Measurements from ENCODE around the gene AURKAIP1. TPM values are rescaled to one million over a fixed set of nuclear protein-coding genes. Genes with fewer than 3 reads are reported as not detected.

The AURKAIP1 gene
- polyA plus RNA-seq, 1 donor = 69.3 TPM

GRCh38 chr1:1347663-1348419 lies 27.2 kb downstream of the AURKAIP1 start:
- no peak for DNase-seq (ENCODE audit: low read depth)

- DNase-seq (ENCODE audit: low read depth) = no peak
Measured at GRCh38 chr1:1347026-1347595, 27.9 kb downstream of the AURKAIP1 start.

GRCh38 chr1:1346501-1346890 lies 28.5 kb downstream of the AURKAIP1 start:
- no peak for DNase-seq (ENCODE audit: low read depth)

GRCh38 chr1:1345860-1346500 lies 29.0 kb downstream of the AURKAIP1 start:
- DNase-seq (ENCODE audit: low read depth) = no peak

- no peak for DNase-seq (ENCODE audit: low read depth)
Measured at GRCh38 chr1:1345384-1345783, 29.6 kb downstream of the AURKAIP1 start.

- DNase-seq (ENCODE audit: low read depth) = no peak
Measured at GRCh38 chr1:1344655-1345361, 30.2 kb downstream of the AURKAIP1 start.

- no peak for DNase-seq (ENCODE audit: low read depth)
Measured at GRCh38 chr1:1343811-1344421, 31.1 kb downstream of the AURKAIP1 start.

- DNase-seq (ENCODE audit: low read depth) = no peak
Measured at GRCh38 chr1:1342584-1343115, 32.4 kb downstream of the AURKAIP1 start.

GRCh38 chr1:1342061-1342562 lies 32.9 kb downstream of the AURKAIP1 start:
- DNase-seq (ENCODE audit: low read depth) = no peak

- no peak for DNase-seq (ENCODE audit: low read depth)
Measured at GRCh38 chr1:1341549-1342021, 33.4 kb downstream of the AURKAIP1 start.

- no peak for DNase-seq (ENCODE audit: low read depth)
Measured at GRCh38 chr1:1340791-1341548, 34.0 kb downstream of the AURKAIP1 start.

GRCh38 chr1:1340185-1340584 lies 34.8 kb downstream of the AURKAIP1 start:
- DNase-seq (ENCODE audit: low read depth) = no peak

GRCh38 chr1:1338278-1338677 lies 36.7 kb downstream of the AURKAIP1 start:
- DNase-seq (ENCODE audit: low read depth) = no peak

GRCh38 chr1:1337793-1338147 lies 37.2 kb downstream of the AURKAIP1 start:
- DNase-seq (ENCODE audit: low read depth) = no peak

GRCh38 chr1:1336931-1337792 lies 37.8 kb downstream of the AURKAIP1 start:
- no peak for DNase-seq (ENCODE audit: low read depth)

GRCh38 chr1:1336446-1336845 lies 38.6 kb downstream of the AURKAIP1 start:
- DNase-seq (ENCODE audit: low read depth) = no peak

GRCh38 chr1:1335792-1336248 lies 39.2 kb downstream of the AURKAIP1 start:
- DNase-seq (ENCODE audit: low read depth) = no peak

- no peak for DNase-seq (ENCODE audit: low read depth)
Measured at GRCh38 chr1:1335283-1335682, 39.7 kb downstream of the AURKAIP1 start.

- DNase-seq (ENCODE audit: low read depth) = no peak
Measured at GRCh38 chr1:1334835-1335234, 40.2 kb downstream of the AURKAIP1 start.
